GF-D8 (cell line): ENCODE measurements around the gene RSPH1.

Experiments used
- DNase-seq: peaks from one replicate; lab custom pipeline; 2025; lab: John Stamatoyannopoulos, UW

The RSPH1 gene

GRCh38 chr21:42532466-42533181, 36.6 kb upstream of the RSPH1 start:
- DNase-seq, result no peak

GRCh38 chr21:42531771-42532170, 35.7 kb upstream of the RSPH1 start:
- DNase-seq, result no peak

- no peak for DNase-seq
Measured at GRCh38 chr21:42530167-42530518, 34.1 kb upstream of the RSPH1 start.

GRCh38 chr21:42527489-42528158, 31.6 kb upstream of the RSPH1 start:
- DNase-seq, result no peak

GRCh38 chr21:42527127-42527488, 31.1 kb upstream of the RSPH1 start:
- no peak for DNase-seq

- no peak for DNase-seq
Measured at GRCh38 chr21:42526379-42526727, 30.3 kb upstream of the RSPH1 start.

GRCh38 chr21:42525676-42526378, 29.8 kb upstream of the RSPH1 start:
- no peak for DNase-seq

DNA sequence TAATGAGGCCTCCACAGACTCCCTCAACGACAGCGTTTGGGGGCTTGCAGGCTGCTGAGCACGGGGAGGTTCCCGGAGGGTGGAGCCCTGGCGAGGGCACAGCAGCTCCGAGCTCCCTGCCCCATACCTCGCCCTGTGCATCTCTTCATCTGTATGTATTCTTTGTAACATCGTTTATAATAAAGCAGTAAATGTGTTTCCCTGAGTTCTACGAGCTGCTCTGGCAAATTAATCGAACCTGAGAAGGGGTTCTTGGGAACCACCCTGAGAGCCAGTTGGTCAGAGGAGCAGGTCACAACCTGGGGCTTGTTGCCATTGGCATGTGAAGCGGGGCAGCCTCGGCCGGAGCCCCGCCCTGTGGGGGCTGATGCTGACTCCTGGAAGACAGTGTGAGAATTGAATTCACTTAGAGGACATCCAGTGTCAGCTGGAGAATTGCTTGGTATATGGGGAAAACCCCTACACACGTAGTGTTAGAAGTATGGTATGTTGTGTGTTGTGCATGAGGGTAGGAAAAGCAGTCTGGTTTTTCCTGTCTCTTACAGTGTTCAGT, 29.1 kb upstream of the RSPH1 start:
- no peak for DNase-seq

DNA sequence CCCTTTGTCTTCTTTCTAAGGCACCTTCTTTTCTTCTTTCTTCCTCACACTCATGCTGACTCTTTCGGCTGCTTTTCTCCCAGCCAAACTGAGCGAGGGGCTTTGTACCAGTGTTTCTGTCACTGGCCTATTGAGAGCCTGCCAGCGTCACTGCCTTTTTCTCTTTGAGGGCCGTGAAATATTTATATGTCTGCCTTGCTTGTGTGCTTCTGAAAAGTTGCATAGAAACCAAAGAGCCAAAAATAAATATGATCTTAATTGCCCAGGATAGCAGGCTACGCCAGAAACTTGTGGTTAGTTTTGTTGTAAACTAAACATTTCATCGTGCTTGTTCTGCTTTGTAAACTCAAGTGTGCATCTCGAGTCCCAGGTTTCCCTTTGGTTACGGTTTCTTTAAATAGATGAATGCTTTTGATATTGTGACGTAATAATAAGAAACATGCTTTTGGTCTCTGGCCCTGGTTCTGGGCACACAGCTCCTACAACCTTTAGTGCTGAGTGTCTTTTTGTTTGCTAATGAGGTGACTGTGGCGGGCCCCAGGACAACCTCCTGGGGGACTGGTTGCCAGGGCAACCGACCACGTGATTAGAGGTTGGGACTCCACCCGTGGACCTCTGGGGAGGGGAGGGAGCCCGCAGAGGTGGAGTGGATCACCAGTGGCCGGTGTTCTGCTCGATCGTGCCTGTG, 28.5 kb upstream of the RSPH1 start:
- DNase-seq, result no peak

DNA sequence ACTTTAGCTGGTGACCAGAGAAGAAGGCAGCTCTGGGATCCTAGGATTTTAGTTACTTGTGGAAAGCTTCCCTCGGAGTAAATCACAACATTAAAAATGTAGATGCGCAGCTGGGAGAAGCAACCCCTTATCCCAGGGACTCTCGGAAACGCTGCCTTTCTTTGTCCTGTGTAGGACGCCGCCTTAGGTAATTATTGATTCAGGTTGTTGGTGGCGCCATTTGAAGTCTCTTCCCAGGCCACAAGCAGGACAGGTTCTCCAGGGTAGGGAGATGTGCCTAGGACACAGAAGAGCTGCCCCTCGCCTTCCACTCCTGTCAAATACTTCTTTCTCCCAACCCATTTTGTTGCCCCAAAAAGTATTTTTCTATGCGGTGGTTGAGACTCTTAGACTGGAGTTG, 27.9 kb upstream of the RSPH1 start:
- no peak for DNase-seq

- DNase-seq, result no peak
Measured at GRCh38 chr21:42523211-42523610, 27.2 kb upstream of the RSPH1 start.

DNA sequence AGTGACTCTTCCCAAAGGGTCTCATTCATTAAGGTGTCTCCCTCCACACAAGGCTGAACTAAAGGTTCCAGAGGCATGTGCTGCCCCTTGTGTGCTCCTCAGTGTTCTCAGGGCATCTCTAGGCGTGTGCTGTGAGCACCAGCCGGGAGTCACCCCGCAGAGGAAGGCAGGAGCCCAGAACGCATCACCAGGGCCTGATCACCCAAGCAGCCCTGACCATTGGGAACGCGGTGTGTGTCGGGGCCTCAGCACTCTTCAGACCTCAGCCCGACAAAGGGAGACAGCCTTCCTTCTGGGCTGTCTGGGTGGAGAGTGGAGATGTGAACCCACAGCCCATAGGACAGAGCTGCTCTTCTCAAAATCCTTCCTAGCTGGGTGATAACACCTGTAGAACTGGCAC, 26.7 kb upstream of the RSPH1 start:
- no peak for DNase-seq

GRCh38 chr21:42522271-42522670, 26.2 kb upstream of the RSPH1 start:
- no peak for DNase-seq

- DNase-seq, result no peak
Measured at GRCh38 chr21:42521805-42522204, 25.8 kb upstream of the RSPH1 start.

GRCh38 chr21:42521384-42521783, 25.4 kb upstream of the RSPH1 start:
- no peak for DNase-seq

DNA sequence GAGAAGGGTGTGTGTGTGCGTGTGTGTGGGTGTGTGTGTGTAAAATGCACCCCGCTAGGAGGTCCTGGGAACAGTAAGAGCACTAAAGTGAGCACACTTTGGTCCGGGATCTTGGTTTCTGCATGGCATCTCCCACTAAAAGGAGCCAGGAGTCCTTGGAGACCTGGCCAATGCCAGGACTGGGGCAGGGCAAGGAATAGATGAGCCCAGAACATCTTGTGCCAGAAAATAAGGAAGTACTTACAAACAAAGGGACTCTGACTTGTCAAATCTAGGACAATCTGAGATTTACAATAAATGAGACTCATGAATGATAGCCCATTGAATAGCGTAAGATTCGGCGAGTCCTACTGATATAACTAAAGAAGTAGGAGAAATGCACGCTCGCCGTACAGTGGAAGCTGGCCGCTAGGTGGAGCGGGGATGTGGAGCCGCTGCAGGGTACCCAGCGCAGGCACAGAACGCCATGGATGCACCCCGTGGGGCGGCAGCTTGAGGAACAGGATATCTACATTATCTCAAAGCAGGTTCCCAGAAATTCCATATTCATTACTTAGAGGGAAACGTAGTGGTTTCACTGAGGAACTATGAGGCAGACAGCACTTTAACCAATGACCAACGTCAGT, 24.7 kb upstream of the RSPH1 start:
- no peak for DNase-seq

GRCh38 chr21:42518626-42519025, 22.6 kb upstream of the RSPH1 start:
- no peak for DNase-seq

DNA sequence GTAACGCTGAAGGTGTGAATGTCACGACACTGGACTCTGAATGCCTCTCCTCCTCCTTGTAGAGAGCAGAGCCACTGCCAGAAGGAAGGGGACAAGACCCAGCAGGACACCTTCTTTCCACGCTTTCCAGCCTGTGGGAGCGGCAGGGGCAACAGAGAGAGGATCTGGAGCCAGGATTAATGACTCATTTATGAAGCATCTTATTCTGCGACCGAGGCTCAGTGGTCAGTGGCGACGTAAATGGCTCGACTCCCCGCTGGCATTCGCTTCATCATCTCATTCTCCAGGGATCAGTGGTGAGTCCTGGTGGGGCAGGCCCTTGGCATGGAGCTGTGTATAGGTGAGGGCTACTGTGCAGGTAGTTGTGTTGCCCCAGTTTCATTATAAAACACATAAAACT, 22.2 kb upstream of the RSPH1 start:
- no peak for DNase-seq

DNA sequence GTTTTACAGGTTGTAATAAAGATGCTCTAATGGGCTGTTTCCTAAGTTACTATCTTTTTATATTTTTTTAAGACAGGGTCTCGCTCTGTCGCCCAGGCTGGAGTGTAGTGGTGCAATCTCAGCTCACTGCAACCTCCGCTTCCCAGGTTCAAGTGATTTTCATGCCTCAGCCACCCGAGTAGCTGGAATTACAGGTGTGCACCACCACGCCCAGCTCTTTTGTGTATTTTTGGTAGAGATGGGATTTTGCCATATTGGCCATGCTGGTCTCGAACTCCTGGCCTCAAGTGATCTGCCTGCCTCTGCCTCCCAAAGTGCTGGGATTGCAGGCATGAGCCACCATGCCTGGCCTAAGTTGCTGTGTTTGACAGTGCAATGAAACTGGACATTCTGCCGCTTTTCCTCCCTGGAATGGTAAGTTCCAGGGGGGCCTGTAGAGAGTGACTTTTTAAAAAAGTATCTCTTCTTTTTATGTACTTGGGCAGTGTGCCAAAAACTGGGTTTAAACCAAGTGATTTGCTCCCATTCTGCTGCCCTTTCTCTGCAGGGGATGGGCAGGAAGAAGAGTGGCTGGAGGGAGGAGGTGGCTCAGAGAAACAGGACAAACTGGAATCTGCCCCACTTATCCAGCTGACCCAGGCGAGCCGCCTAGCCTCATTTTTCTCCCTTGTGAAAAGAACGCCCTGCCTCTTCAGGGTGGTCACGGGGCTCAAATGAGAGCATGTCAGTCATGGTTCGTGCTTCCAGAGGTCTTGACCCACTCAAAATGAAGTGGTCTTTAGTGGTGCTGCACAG, 19.9 kb upstream of the RSPH1 start:
- DNase-seq, result no peak

- DNase-seq, result no peak
Measured at GRCh38 chr21:42514883-42515228, 18.8 kb upstream of the RSPH1 start.
